ENCODE data around the gene TOGARAM1.

The TOGARAM1 gene

GRCh38 chr14:44963775-44964380 is 1.9 kb downstream of the TOGARAM1 start:
- no peak for DNase-seq (ENCODE audit: low read depth in 2 of 3, low spot score in 1 of 3)

- no peak for DNase-seq (ENCODE audit: low read depth in 2 of 3, low spot score in 1 of 3)
Observed at GRCh38 chr14:44966601-44967336, 4.8 kb downstream of the TOGARAM1 start.

GRCh38 chr14:44968714-44969113 is 6.7 kb downstream of the TOGARAM1 start:
- no peak for DNase-seq (ENCODE audit: low read depth in 2 of 3, low spot score in 1 of 3)

GRCh38 chr14:44970907-44971306 is 8.9 kb downstream of the TOGARAM1 start:
- DNase-seq (ENCODE audit: low read depth in 2 of 3, low spot score in 1 of 3) = no peak

- DNase-seq (ENCODE audit: low read depth in 2 of 3, low spot score in 1 of 3) = no peak
Observed at GRCh38 chr14:44971459-44971858, 9.5 kb downstream of the TOGARAM1 start.

GRCh38 chr14:44979273-44979672 is 17.3 kb downstream of the TOGARAM1 start:
- no peak for DNase-seq (ENCODE audit: low read depth in 2 of 3, low spot score in 1 of 3)

- DNase-seq (ENCODE audit: low read depth in 2 of 3, low spot score in 1 of 3) = no peak
Observed at GRCh38 chr14:44979740-44980356, 17.9 kb downstream of the TOGARAM1 start.

GRCh38 chr14:44981198-44981597 is 19.2 kb downstream of the TOGARAM1 start:
- DNase-seq (ENCODE audit: low read depth in 2 of 3, low spot score in 1 of 3) = no peak

GRCh38 chr14:44982594-44982993 is 20.6 kb downstream of the TOGARAM1 start:
- DNase-seq (ENCODE audit: low read depth in 2 of 3, low spot score in 1 of 3) = no peak

GRCh38 chr14:44988694-44989093 is 26.7 kb downstream of the TOGARAM1 start:
- no peak for DNase-seq (ENCODE audit: low read depth in 2 of 3, low spot score in 1 of 3)

- no peak for DNase-seq (ENCODE audit: low read depth in 2 of 3, low spot score in 1 of 3)
Observed at GRCh38 chr14:44989497-44990440, 27.8 kb downstream of the TOGARAM1 start.

- no peak for DNase-seq (ENCODE audit: low read depth in 2 of 3, low spot score in 1 of 3)
Observed at GRCh38 chr14:44990533-44990932, 28.5 kb downstream of the TOGARAM1 start.

GRCh38 chr14:44995196-44995595 is 33.2 kb downstream of the TOGARAM1 start:
- no peak for DNase-seq (ENCODE audit: low read depth in 2 of 3, low spot score in 1 of 3)

- DNase-seq (ENCODE audit: low read depth in 2 of 3, low spot score in 1 of 3) = no peak
Observed at GRCh38 chr14:44995770-44996294, 33.8 kb downstream of the TOGARAM1 start.

GRCh38 chr14:45003924-45004323 is 41.9 kb downstream of the TOGARAM1 start:
- no peak for DNase-seq (ENCODE audit: low read depth in 2 of 3, low spot score in 1 of 3)

GRCh38 chr14:45015133-45015532 is 53.1 kb downstream of the TOGARAM1 start:
- DNase-seq (ENCODE audit: low read depth in 2 of 3, low spot score in 1 of 3) = no peak

- no peak for DNase-seq (ENCODE audit: low read depth in 2 of 3, low spot score in 1 of 3)
Observed at GRCh38 chr14:45028107-45028626, 66.2 kb downstream of the TOGARAM1 start.

GRCh38 chr14:45034730-45035129 is 72.7 kb downstream of the TOGARAM1 start:
- DNase-seq (ENCODE audit: low read depth in 2 of 3, low spot score in 1 of 3) = no peak

- no peak for DNase-seq (ENCODE audit: low read depth in 2 of 3, low spot score in 1 of 3)
Observed at GRCh38 chr14:45038256-45038655, 76.3 kb downstream of the TOGARAM1 start.

GRCh38 chr14:45038865-45039264 is 76.9 kb downstream of the TOGARAM1 start:
- no peak for DNase-seq (ENCODE audit: low read depth in 2 of 3, low spot score in 1 of 3)

GRCh38 chr14:45039390-45039789 is 77.4 kb downstream of the TOGARAM1 start:
- DNase-seq (ENCODE audit: low read depth in 2 of 3, low spot score in 1 of 3) = no peak
